ENCODE data around the gene ZNF827. TPM values are rescaled to one million over a fixed set of nuclear protein-coding genes. Genes with fewer than 3 reads are reported as not detected.

ZNF827 gene
- polyA plus RNA-seq, 1 donor from 2014 or later: 12.1 TPM

DNA sequence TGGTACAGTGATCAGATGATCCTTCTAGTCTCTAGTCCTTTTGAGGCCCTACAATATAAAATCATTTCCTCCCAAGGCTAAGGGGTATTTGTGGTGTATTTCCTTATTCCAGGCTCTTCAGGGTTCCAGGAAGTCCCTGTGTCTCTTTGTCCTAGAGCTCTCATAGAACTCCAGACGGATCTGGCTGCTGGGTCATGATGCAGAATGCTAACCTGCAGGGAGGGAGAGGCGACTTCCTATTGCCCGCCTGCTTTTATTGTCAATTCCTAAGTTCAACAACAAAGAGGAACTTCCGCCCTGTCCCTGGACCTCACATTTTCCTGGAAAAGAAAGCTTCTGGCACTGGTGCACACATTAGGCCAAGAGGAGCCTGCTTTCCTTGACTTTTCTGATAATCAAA, 45.9 kb upstream of the ZNF827 start:
- no peaks in the 10 kb centered on the region for H3K79me2 ChIP-seq (replicated peaks; ENCODE audit: insufficient read depth, low read length)
- H3K27me3 ChIP-seq (ENCODE audit: insufficient read depth, low read depth, low read length): no peaks in the 10 kb centered on the region
- no peaks in the 10 kb centered on the region for H3K9me3 ChIP-seq (ENCODE audit: low read length)
- H3F3A ChIP-seq (ENCODE audit: insufficient read depth, low read length, poor library complexity, severe bottlenecking): no peaks in the 10 kb centered on the region
- no peak overlapping the region for H3K27ac ChIP-seq (ENCODE audit: low read length)
- no peaks in the 10 kb centered on the region for H3K9me2 ChIP-seq (ENCODE audit: insufficient read depth, low read length)
- no peak overlapping the region for H3K4me3 ChIP-seq (ENCODE audit: low read length)
- H3K9ac ChIP-seq (ENCODE audit: low read length): no peak overlapping the region
- H3K4me2 ChIP-seq (ENCODE audit: low read length): no peak overlapping the region
- H3K36me3 ChIP-seq (ENCODE audit: insufficient read depth, low read length): no peaks in the 10 kb centered on the region
- no peaks in the 10 kb centered on the region for H4K20me1 ChIP-seq (ENCODE audit: insufficient read depth)
- no peak overlapping the region for H2AFZ ChIP-seq (ENCODE audit: low read depth, low read length)
- TF ChIP-seq EZH2 (IDR thresholded peaks at IDR 0.05; ENCODE audit: borderline replicate concordance, insufficient read depth, low read length, poor library complexity, severe bottlenecking) (no peak), TAF1 (IDR thresholded peaks at IDR 0.05; ENCODE audit: low read depth) (no peak), MXI1 (conservative IDR thresholded peaks at IDR 0.05; ENCODE audit: poor library complexity, severe bottlenecking) (no peak), RAD21 (conservative IDR thresholded peaks at IDR 0.05) (no peak), POLR2AphosphoS5 (IDR thresholded peaks at IDR 0.05) (no peak), SMC3 (conservative IDR thresholded peaks at IDR 0.05; ENCODE audit: poor library complexity) (no peak), EP300 (conservative IDR thresholded peaks at IDR 0.05; ENCODE audit: poor library complexity, severe bottlenecking) (no peak)
- TF ChIP-seq, protein P1, sequence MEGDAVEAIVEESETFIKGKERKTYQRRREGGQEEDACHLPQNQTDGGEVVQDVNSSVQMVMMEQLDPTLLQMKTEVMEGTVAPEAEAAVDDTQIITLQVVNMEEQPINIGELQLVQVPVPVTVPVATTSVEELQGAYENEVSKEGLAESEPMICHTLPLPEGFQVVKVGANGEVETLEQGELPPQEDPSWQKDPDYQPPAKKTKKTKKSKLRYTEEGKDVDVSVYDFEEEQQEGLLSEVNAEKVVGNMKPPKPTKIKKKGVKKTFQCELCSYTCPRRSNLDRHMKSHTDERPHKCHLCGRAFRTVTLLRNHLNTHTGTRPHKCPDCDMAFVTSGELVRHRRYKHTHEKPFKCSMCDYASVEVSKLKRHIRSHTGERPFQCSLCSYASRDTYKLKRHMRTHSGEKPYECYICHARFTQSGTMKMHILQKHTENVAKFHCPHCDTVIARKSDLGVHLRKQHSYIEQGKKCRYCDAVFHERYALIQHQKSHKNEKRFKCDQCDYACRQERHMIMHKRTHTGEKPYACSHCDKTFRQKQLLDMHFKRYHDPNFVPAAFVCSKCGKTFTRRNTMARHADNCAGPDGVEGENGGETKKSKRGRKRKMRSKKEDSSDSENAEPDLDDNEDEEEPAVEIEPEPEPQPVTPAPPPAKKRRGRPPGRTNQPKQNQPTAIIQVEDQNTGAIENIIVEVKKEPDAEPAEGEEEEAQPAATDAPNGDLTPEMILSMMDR (IDR thresholded peaks at IDR 0.05; ENCODE audit: poor library complexity, severe bottlenecking): no peak
- TF ChIP-seq, protein P2, sequence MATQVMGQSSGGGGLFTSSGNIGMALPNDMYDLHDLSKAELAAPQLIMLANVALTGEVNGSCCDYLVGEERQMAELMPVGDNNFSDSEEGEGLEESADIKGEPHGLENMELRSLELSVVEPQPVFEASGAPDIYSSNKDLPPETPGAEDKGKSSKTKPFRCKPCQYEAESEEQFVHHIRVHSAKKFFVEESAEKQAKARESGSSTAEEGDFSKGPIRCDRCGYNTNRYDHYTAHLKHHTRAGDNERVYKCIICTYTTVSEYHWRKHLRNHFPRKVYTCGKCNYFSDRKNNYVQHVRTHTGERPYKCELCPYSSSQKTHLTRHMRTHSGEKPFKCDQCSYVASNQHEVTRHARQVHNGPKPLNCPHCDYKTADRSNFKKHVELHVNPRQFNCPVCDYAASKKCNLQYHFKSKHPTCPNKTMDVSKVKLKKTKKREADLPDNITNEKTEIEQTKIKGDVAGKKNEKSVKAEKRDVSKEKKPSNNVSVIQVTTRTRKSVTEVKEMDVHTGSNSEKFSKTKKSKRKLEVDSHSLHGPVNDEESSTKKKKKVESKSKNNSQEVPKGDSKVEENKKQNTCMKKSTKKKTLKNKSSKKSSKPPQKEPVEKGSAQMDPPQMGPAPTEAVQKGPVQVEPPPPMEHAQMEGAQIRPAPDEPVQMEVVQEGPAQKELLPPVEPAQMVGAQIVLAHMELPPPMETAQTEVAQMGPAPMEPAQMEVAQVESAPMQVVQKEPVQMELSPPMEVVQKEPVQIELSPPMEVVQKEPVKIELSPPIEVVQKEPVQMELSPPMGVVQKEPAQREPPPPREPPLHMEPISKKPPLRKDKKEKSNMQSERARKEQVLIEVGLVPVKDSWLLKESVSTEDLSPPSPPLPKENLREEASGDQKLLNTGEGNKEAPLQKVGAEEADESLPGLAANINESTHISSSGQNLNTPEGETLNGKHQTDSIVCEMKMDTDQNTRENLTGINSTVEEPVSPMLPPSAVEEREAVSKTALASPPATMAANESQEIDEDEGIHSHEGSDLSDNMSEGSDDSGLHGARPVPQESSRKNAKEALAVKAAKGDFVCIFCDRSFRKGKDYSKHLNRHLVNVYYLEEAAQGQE (IDR thresholded peaks at IDR 0.05; ENCODE audit: borderline replicate concordance): no peak

DNA sequence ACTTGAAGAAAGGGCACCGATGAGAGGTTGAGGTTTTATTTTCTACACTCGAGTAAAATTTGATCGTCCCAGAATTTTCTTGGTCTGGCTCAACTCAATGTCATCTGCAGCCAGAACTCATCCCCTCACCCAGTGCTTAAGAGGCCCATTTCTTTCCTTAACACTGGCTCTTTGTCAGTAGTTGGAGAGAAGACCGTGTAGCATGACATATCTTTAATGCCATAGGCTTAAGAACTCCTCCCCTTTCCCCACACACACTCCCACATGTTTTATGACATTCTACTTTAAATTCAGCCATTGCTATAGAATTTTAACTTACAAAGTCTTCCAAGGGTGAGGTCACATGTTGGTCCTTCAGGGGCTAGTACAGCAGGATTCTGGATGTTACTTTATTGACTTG, 44.2 kb upstream of the ZNF827 start:
- Histone ChIP-seq H2AFZ (ENCODE audit: low read depth, low read length) (no peak overlapping the region), H3K4me2 (ENCODE audit: low read length) (no peak overlapping the region), H3K9ac (ENCODE audit: low read length) (no peak overlapping the region), H3K4me3 (ENCODE audit: low read length) (no peak overlapping the region), H3K79me2 (replicated peaks; ENCODE audit: insufficient read depth, low read length) (no peaks in the 10 kb centered on the region), H3K36me3 (ENCODE audit: insufficient read depth, low read length) (no peaks in the 10 kb centered on the region), H4K20me1 (ENCODE audit: insufficient read depth) (no peaks in the 10 kb centered on the region), H3K27me3 (ENCODE audit: insufficient read depth, low read depth, low read length) (no peaks in the 10 kb centered on the region), H3K27ac (ENCODE audit: low read length) (no peak overlapping the region), H3K9me3 (ENCODE audit: low read length) (no peaks in the 10 kb centered on the region), H3K9me2 (ENCODE audit: insufficient read depth, low read length) (no peaks in the 10 kb centered on the region), H3F3A (ENCODE audit: insufficient read depth, low read length, poor library complexity, severe bottlenecking) (no peaks in the 10 kb centered on the region)
- TF ChIP-seq, protein P1 (IDR thresholded peaks at IDR 0.05; ENCODE audit: poor library complexity, severe bottlenecking): no peak
- TF ChIP-seq SMC3 (conservative IDR thresholded peaks at IDR 0.05; ENCODE audit: poor library complexity): no peak
- TF ChIP-seq RAD21 (conservative IDR thresholded peaks at IDR 0.05): no peak
- no peak for TF ChIP-seq EP300 (conservative IDR thresholded peaks at IDR 0.05; ENCODE audit: poor library complexity, severe bottlenecking)
- no peak for TF ChIP-seq POLR2AphosphoS5 (IDR thresholded peaks at IDR 0.05)
- no peak for TF ChIP-seq TAF1 (IDR thresholded peaks at IDR 0.05; ENCODE audit: low read depth)
- no peak for TF ChIP-seq MXI1 (conservative IDR thresholded peaks at IDR 0.05; ENCODE audit: poor library complexity, severe bottlenecking)

Data from neural cell (in vitro differentiated cells).